Sigmoid colon (tissue), 4 donors: ENCODE results near the gene SPNS2.

ENCODE experiments used
- EP300 ChIP-seq, 4 donors: sonication (generic); formaldehyde crosslinking; IDR thresholded peaks; one replicate each; pipeline ENCODE4 v1.6.1; 2017; ENCODE audit warnings: antibody characterized with exemption in 4 of 4
- TF ChIP-seq, protein P1 (sequence below), 4 experiments: fragments of 450-650 bp in 3 of 4; fragments of 200-600 bp in 1 of 4; IDR thresholded peaks; one replicate each; pipeline ENCODE4 v1.5.1; 2016 to 2019; ENCODE audit warnings: antibody characterized with exemption in 4 of 4, mild to moderate bottlenecking in 3 of 4, moderate library complexity in 2 of 4

DNA sequence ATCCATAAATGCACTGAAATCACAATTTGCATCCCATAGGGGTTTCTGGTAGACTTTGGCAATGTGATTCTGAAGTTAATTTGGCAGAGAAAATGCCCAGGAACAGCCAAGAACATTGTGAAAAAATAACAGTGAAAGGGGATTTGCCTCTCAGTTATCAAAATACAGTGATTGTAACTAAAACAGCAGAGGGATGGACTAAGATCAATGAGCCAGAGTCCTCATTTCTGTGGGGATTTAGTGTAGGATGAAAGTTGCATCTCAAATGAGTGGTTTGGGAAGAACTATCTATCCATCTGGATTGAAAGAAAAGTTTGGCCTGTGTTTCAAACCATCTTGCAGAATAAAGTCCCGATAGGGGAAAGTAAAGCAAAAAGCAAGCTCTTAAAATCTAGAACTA is 28.5 kb downstream of the SPNS2 start:
- TF ChIP-seq, protein P1, sequence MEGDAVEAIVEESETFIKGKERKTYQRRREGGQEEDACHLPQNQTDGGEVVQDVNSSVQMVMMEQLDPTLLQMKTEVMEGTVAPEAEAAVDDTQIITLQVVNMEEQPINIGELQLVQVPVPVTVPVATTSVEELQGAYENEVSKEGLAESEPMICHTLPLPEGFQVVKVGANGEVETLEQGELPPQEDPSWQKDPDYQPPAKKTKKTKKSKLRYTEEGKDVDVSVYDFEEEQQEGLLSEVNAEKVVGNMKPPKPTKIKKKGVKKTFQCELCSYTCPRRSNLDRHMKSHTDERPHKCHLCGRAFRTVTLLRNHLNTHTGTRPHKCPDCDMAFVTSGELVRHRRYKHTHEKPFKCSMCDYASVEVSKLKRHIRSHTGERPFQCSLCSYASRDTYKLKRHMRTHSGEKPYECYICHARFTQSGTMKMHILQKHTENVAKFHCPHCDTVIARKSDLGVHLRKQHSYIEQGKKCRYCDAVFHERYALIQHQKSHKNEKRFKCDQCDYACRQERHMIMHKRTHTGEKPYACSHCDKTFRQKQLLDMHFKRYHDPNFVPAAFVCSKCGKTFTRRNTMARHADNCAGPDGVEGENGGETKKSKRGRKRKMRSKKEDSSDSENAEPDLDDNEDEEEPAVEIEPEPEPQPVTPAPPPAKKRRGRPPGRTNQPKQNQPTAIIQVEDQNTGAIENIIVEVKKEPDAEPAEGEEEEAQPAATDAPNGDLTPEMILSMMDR (IDR thresholded peaks at IDR 0.05) = no peak
- TF ChIP-seq EP300 (IDR thresholded peaks at IDR 0.05) = no peak
